SU-DHL-6 (cell line): ENCODE data around the gene CHRNB4.

Experiments used
- H2AFZ ChIP-seq: fragments of 200-600 bp; sonication (generic); 2 replicates; pipeline ENCODE4 v1.6.1; 2014; ENCODE audit warnings: low read depth, mild to moderate bottlenecking, moderate library complexity, mixed read lengths, antibody characterized with exemption, low read length; ENCODE audit not compliant: severe bottlenecking
- H3F3A ChIP-seq: fragments of 200-600 bp; shearing (Covaris generic); 2 replicates; pipeline ENCODE4 v1.6.0; 2016; ENCODE audit warnings: antibody characterized with exemption, mild to moderate bottlenecking; ENCODE audit not compliant: insufficient read depth
- H3K27ac ChIP-seq: fragments of 200-600 bp; sonication (generic); 2 replicates; pipeline ENCODE4 v1.5.1; 2016; ENCODE audit warnings: low read depth, mild to moderate bottlenecking, low read length, moderate library complexity, mixed read lengths
- H3K27me3 ChIP-seq: fragments of 200-600 bp; sonication (generic), shearing (Covaris generic); 2 replicates; pipeline ENCODE4 v1.6.0; 2014; ENCODE audit warnings: mild to moderate bottlenecking, low read length
- H3K36me3 ChIP-seq: fragments of 200-600 bp; sonication (generic); 2 replicates; pipeline ENCODE4 v1.6.1; 2014; ENCODE audit warnings: mild to moderate bottlenecking, low read length, mixed read lengths
- H3K4me2 ChIP-seq: fragments of 300-600, 200-600 bp; shearing (Covaris generic), sonication (generic); 2 replicates; pipeline ENCODE4 v1.6.0; 2014; ENCODE audit warnings: low read length, low read depth, mild to moderate bottlenecking; ENCODE audit not compliant: poor library complexity, severe bottlenecking
- H3K4me3 ChIP-seq: fragments of 200-600 bp; sonication (generic); 2 replicates; pipeline ENCODE4 v1.5.1; 2014; ENCODE audit warnings: antibody characterized with exemption, low read length, mild to moderate bottlenecking, mixed read lengths; ENCODE audit not compliant: insufficient read depth, poor library complexity, severe bottlenecking
- H3K79me2 ChIP-seq: fragments of 200-600 bp; sonication (generic); 2 replicates; pipeline ENCODE4 v1.6.1; 2014; ENCODE audit warnings: mild to moderate bottlenecking, low read length, moderate library complexity; ENCODE audit not compliant: insufficient read depth
- H3K9ac ChIP-seq: fragments of 200-600 bp; sonication (generic); 2 replicates; pipeline ENCODE4 v1.7.0; 2014; ENCODE audit warnings: mild to moderate bottlenecking, low read length
- H3K9me2 ChIP-seq: fragments of 200-600 bp; sonication (generic); replicated peaks from 2 replicates; pipeline ENCODE4 v1.6.1; 2014; ENCODE audit warnings: low read length; ENCODE audit not compliant: insufficient read depth
- H3K9me3 ChIP-seq: fragments of 200-600 bp; sonication (generic); 2 replicates; pipeline ENCODE4 v1.6.1; 2014; ENCODE audit warnings: low read length, mixed read lengths; ENCODE audit not compliant: insufficient read depth
- H4K20me1 ChIP-seq: fragments of 200-600 bp; sonication (generic); 2 replicates; pipeline ENCODE4 v1.6.1; 2014; ENCODE audit warnings: low read depth, mild to moderate bottlenecking, antibody characterized with exemption, low read length, moderate library complexity, mixed read lengths
- CTCF ChIP-seq: fragments of 200-600 bp; sonication (generic); IDR thresholded peaks from one replicate; pipeline ENCODE4 v1.5.1; 2017; ENCODE audit warnings: antibody characterized with exemption, mild to moderate bottlenecking, low read length, moderate library complexity; ENCODE audit not compliant: insufficient read depth, poor library complexity, severe bottlenecking
- EZH2phosphoT487 ChIP-seq: fragments of 200-600 bp; sonication (generic), shearing (Covaris generic); conservative IDR thresholded peaks from 2 replicates; pipeline ENCODE4 v1.6.1; 2018; ENCODE audit warnings: mild to moderate bottlenecking, antibody characterized with exemption, low read length, moderate library complexity, mixed read lengths

CHRNB4 gene

GRCh38 chr15:78599189-78599588 is 41.8 kb downstream of the CHRNB4 start:
- Histone ChIP-seq H3K36me3 (no peaks in the 10 kb centered on the region), H2AFZ (no peak overlapping the region), H3K9me2 (no peaks in the 10 kb centered on the region), H3K4me2 (no peak overlapping the region), H4K20me1 (no peaks in the 10 kb centered on the region), H3F3A (no peaks in the 10 kb centered on the region), H3K9ac (no peak overlapping the region), H3K27me3 (no peaks in the 10 kb centered on the region), H3K9me3 (no peaks in the 10 kb centered on the region), H3K27ac (no peak overlapping the region), H3K4me3 (no peak overlapping the region), H3K79me2 (no peaks in the 10 kb centered on the region)
- TF ChIP-seq EZH2phosphoT487 (no peak), CTCF (no peak)

GRCh38 chr15:78598348-78598747 is 42.7 kb downstream of the CHRNB4 start:
- Histone ChIP-seq H3K9ac (no peak overlapping the region), H3K9me2 (no peaks in the 10 kb centered on the region), H3K27ac (no peak overlapping the region), H3K36me3 (no peaks in the 10 kb centered on the region), H3K4me3 (no peak overlapping the region), H3K27me3 (no peaks in the 10 kb centered on the region), H2AFZ (no peak overlapping the region), H3K4me2 (no peak overlapping the region), H3K9me3 (no peaks in the 10 kb centered on the region), H3F3A (no peaks in the 10 kb centered on the region), H4K20me1 (no peaks in the 10 kb centered on the region), H3K79me2 (no peaks in the 10 kb centered on the region)
- TF ChIP-seq EZH2phosphoT487: no peak
- TF ChIP-seq CTCF: no peak

- Histone ChIP-seq H3F3A (no peaks in the 10 kb centered on the region), H3K9me3 (no peaks in the 10 kb centered on the region), H3K4me3 (no peak overlapping the region), H4K20me1 (no peaks in the 10 kb centered on the region), H3K9me2 (no peaks in the 10 kb centered on the region), H3K9ac (no peak overlapping the region), H3K4me2 (no peak overlapping the region), H2AFZ (no peak overlapping the region), H3K36me3 (no peaks in the 10 kb centered on the region), H3K27me3 (no peaks in the 10 kb centered on the region), H3K79me2 (no peaks in the 10 kb centered on the region), H3K27ac (no peak overlapping the region)
- TF ChIP-seq CTCF: no peak
- no peak for TF ChIP-seq EZH2phosphoT487
Measured at GRCh38 chr15:78597583-78597982, 43.4 kb downstream of the CHRNB4 start.
